Activated B cell treated with CpG ODN at 0.5 μM for 24 hours (primary cell): Measurements from ENCODE around the gene TBC1D14. TPM values are rescaled to one million over a fixed set of nuclear protein-coding genes. Genes with fewer than 3 reads are reported as not detected.

Experiments
- ATAC-seq: fragments of 200-7000 bp; cut with Tn5 transposase; one replicate; pipeline ENCODE4 v1.10.0; 2021; ENCODE audit warnings: low read depth, mild to moderate bottlenecking, moderate library complexity
- CTCF ChIA-PET: fragments of 350-600 bp; sonication (Branson Sonifier 250); formaldehyde crosslinking; loops from one replicate; lab custom pipeline; 2021; ENCODE audit warnings: antibody characterized with exemption; lab: Charles Lee
- POLR2A ChIA-PET: fragments of 350-600 bp; sonication (Branson Sonifier 250); formaldehyde crosslinking; loops from one replicate; lab custom pipeline; 2021; ENCODE audit warnings: antibody characterized with exemption; lab: Charles Lee
- DNase-seq: peaks from one replicate; pipeline ENCODE4 v3.0.0; 2022
- H3K27ac Mint-ChIP-seq: one replicate; pipeline ENCODE4 v1.8.0; 2020; ENCODE audit warnings: mixed read lengths
- H3K27me3 Mint-ChIP-seq: one replicate; pipeline ENCODE4 v1.8.0; 2021; ENCODE audit warnings: mixed read lengths
- H3K36me3 Mint-ChIP-seq: one replicate; pipeline ENCODE4 v1.8.0; 2021; ENCODE audit warnings: low read depth, mixed read lengths
- H3K4me1 Mint-ChIP-seq: one replicate; pipeline ENCODE4 v1.8.0; 2021; ENCODE audit warnings: mixed read lengths
- H3K4me3 Mint-ChIP-seq: one replicate; pipeline ENCODE4 v1.8.0; 2020; ENCODE audit warnings: mild to moderate bottlenecking, mixed read lengths
- H3K9me3 Mint-ChIP-seq: one replicate; pipeline ENCODE4 v1.8.0; 2020; ENCODE audit warnings: mixed read lengths
- intact Hi-C: fragments of 100-400 bp; cut with micrococcal nuclease; formaldehyde crosslinking; loops from one replicate; pipeline ENCODE4 v1.15.1; 2024
- total RNA-seq: library from RNA; stranded (reverse); gene quantifications from 2 replicates; pipeline ENCODE4 v1.2.3, GENCODE V29; 2022
- TF ChIP-seq, protein P1 (sequence below): fragments of 200-600 bp; IDR thresholded peaks from one replicate; pipeline ENCODE4 v1.8.0; 2022; ENCODE audit warnings: antibody characterized with exemption, mild to moderate bottlenecking

The TBC1D14 gene
- total RNA-seq, 1 donor from 2014 or later, result 35.1 TPM

DNA sequence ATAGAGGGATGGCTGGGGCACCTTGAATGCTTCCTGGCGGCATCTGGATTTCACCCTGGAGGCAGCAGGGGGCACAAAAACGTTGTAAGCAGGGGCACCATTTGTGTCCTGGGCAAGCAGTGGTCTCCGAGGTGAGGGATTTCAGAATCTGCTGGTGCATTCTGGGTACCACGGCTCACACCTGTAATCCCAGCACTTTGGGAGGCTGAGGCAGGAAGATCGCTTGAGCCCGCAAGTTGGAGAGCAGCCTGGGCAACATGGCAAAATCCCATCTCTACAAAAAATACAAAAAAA lies 16.8 kb upstream of the TBC1D14 start:
- ATAC-seq (no peak), DNase-seq (no peak)
- Mint-ChIP-seq H3K4me3 (no peak overlapping the region), H3K4me1 (peaks cover 10% of the 10 kb centered on the region), H3K27ac (no peak overlapping the region), H3K27me3 (no peaks in the 10 kb centered on the region), H3K36me3 (no peaks in the 10 kb centered on the region), H3K9me3 (peaks cover 6% of the 10 kb centered on the region)
- intact Hi-C loops, result no loop called here
- ChIA-PET POLR2A (no interaction called here), CTCF (no interaction called here)
- TF ChIP-seq, protein P1, sequence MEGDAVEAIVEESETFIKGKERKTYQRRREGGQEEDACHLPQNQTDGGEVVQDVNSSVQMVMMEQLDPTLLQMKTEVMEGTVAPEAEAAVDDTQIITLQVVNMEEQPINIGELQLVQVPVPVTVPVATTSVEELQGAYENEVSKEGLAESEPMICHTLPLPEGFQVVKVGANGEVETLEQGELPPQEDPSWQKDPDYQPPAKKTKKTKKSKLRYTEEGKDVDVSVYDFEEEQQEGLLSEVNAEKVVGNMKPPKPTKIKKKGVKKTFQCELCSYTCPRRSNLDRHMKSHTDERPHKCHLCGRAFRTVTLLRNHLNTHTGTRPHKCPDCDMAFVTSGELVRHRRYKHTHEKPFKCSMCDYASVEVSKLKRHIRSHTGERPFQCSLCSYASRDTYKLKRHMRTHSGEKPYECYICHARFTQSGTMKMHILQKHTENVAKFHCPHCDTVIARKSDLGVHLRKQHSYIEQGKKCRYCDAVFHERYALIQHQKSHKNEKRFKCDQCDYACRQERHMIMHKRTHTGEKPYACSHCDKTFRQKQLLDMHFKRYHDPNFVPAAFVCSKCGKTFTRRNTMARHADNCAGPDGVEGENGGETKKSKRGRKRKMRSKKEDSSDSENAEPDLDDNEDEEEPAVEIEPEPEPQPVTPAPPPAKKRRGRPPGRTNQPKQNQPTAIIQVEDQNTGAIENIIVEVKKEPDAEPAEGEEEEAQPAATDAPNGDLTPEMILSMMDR, result no peak

- ATAC-seq (no peak), DNase-seq (no peak)
- Mint-ChIP-seq H3K4me3 (no peak overlapping the region), H3K4me1 (peaks cover 6% of the 10 kb centered on the region), H3K27me3 (no peaks in the 10 kb centered on the region), H3K9me3 (peaks cover 6% of the 10 kb centered on the region), H3K27ac (no peak overlapping the region), H3K36me3 (no peaks in the 10 kb centered on the region)
- intact Hi-C loops, result no loop called here
- TF ChIP-seq, protein P1, result no peak
- POLR2A ChIA-PET, result no interaction called here
- CTCF ChIA-PET, result interaction anchor here (0.6 kb wide), 1 partner anchor 24 kb away, joined by 3 read pairs; no protein-coding TSS in a partner anchor
Measured at GRCh38 chr4:6893449-6894085, 16.1 kb upstream of the TBC1D14 start.

GRCh38 chr4:6894086-6894478 lies 15.5 kb upstream of the TBC1D14 start:
- POLR2A ChIA-PET, result no interaction called here
- no peak overlapping the region for H3K4me3 Mint-ChIP-seq
- TF ChIP-seq, protein P1, result no peak
- no peaks in the 10 kb centered on the region for H3K27me3 Mint-ChIP-seq
- ATAC-seq (no peak), DNase-seq (no peak)
- H3K27ac Mint-ChIP-seq, result no peak overlapping the region
- H3K4me1 Mint-ChIP-seq, result peaks cover 11% of the 10 kb centered on the region
- peaks cover 6% of the 10 kb centered on the region for H3K9me3 Mint-ChIP-seq
- intact Hi-C loops, result no loop called here
- CTCF ChIA-PET, result no interaction called here
- no peaks in the 10 kb centered on the region for H3K36me3 Mint-ChIP-seq

DNA sequence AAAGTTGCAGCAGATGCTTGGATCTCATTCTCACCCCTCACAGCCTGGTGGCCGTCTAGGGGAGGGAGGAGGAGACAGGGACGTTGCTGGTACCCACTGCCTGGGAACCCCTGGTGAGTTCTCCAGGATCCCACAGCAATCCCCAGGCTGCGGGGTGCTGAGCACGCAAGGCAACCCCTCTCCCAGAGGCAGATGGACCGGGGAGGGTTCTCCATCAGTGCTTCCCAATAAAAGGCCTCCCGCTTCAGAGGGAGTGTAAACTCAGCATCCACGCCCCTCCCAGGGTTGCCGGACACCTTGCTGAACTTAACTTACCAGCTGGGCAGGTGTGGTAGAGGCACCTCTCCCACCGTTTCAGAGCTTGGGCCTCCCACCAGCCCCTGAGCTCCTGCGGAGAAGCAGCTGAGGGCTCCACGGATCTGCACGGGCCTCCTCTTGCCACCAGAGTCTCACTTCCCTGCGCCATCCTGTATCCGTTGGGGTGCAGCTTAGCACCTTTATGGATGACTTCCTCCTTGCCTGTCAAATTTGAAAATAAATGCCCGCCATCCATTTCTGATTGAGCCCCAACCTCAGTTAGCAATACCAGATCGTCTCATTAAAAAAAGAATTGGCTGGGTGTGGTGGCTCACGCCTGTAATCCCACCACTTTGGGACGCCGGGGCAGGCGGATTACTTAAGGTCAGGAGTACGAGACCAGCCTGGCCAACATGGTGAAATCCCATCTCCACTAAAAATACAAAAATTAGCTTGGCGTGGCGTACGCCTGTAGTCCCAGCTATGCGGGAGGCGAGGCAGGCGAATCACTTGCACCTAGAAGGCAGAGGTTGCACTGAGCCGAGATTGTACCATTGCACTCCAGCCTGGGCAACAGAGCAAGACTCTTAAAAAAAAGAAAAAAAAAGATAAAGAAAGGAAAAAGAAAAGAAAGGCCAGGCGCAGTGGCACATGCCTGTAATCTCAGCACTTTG lies 14.8 kb upstream of the TBC1D14 start:
- DNase-seq, result no peak
- TF ChIP-seq, protein P1, result no peak
- ATAC-seq, result no peak
- ChIA-PET POLR2A (no interaction called here), CTCF (no interaction called here)
- Mint-ChIP-seq H3K9me3 (peaks cover 6% of the 10 kb centered on the region), H3K27ac (no peak overlapping the region), H3K27me3 (no peaks in the 10 kb centered on the region), H3K36me3 (no peaks in the 10 kb centered on the region), H3K4me3 (no peak overlapping the region), H3K4me1 (peaks cover 11% of the 10 kb centered on the region)
- intact Hi-C loops, result no loop called here

GRCh38 chr4:6896035-6896434 lies 13.6 kb upstream of the TBC1D14 start:
- Mint-ChIP-seq H3K4me3 (no peak overlapping the region), H3K9me3 (no peaks in the 10 kb centered on the region), H3K36me3 (no peaks in the 10 kb centered on the region), H3K27ac (no peak overlapping the region), H3K4me1 (peaks cover 11% of the 10 kb centered on the region), H3K27me3 (no peaks in the 10 kb centered on the region)
- intact Hi-C loops, result no loop called here
- CTCF ChIA-PET, result no interaction called here
- TF ChIP-seq, protein P1, result no peak
- DNase-seq (no peak), ATAC-seq (no peak)
- POLR2A ChIA-PET, result no interaction called here
